Kidney (tissue), 14 donors: Measurements from ENCODE around the gene SMARCA2. TPM values are rescaled to one million over a fixed set of nuclear protein-coding genes. Genes with fewer than 3 reads are reported as not detected.

Source experiments
- DNase-seq, 5 donors: peaks; one replicate each; pipeline ENCODE4 v3.0.0-alpha.2; 2013 to 2020
- FAIRE-seq: peaks from 2 replicates; lab custom pipeline; 2012; peaks lifted over from hg19 to GRCh38; lab: Jason Lieb, UNC
- H3K27ac ChIP-seq, 2 donors: one replicate each; pipeline ENCODE4 v1.7.0; 2013; ENCODE audit warnings: low read depth in 2 of 2, low read length in 2 of 2, inconsistent platforms in 1 of 2
- H3K27me3 ChIP-seq: one replicate; pipeline ENCODE4 v1.7.1; 2013; ENCODE audit warnings: low read length, inconsistent platforms; ENCODE audit not compliant: control insufficient read depth, insufficient read depth
- H3K36me3 ChIP-seq, 3 donors: one replicate each; pipeline versions ENCODE4 v1.7.0 to v1.7.1; 2013; ENCODE audit warnings: low read length in 3 of 3, control low read depth in 1 of 3, inconsistent platforms in 1 of 3; ENCODE audit not compliant: insufficient read depth in 3 of 3, control insufficient read depth in 2 of 3
- H3K4me1 ChIP-seq, 3 donors: one replicate each; pipeline versions ENCODE4 v1.7.0 to v1.7.1; 2013; ENCODE audit warnings: low read length in 3 of 3, inconsistent platforms in 1 of 3, low read depth in 1 of 3; ENCODE audit not compliant: control insufficient read depth in 2 of 3, insufficient read depth in 2 of 3
- H3K4me3 ChIP-seq, 3 donors: one replicate each; pipeline versions ENCODE4 v1.7.0 to v1.8.1; 2013; ENCODE audit warnings: low read length in 3 of 3, control low read depth in 1 of 3, inconsistent platforms in 1 of 3
- H3K9ac ChIP-seq, 3 donors: one replicate each; pipeline versions ENCODE4 v1.7.0 to v1.7.1; 2013; ENCODE audit warnings: low read length in 3 of 3, control low read depth in 1 of 3, inconsistent platforms in 1 of 3
- H3K9me3 ChIP-seq, 3 donors: one replicate each; pipeline versions ENCODE4 v1.7.0 to v1.7.1; 2013; ENCODE audit warnings: low read length in 3 of 3, control low read depth in 1 of 3, inconsistent platforms in 1 of 3; ENCODE audit not compliant: control insufficient read depth in 2 of 3, insufficient read depth in 1 of 3
- intact Hi-C: fragments of 100-400 bp; cut with DNase I; formaldehyde crosslinking; loops from one replicate; pipeline ENCODE4 v1.11.1; 2022
- polyA plus RNA-seq: library from polyadenylated mRNA; stranded (reverse); fragments of 350-450 nt; fragmentation: Illumina TruSeq; extraction: RNeasy Lipid Tissue Mini Kit (QIAGEN cat#74804); gene quantifications from one replicate; pipeline ENCODE4 v1.2.3, GENCODE V29; 2014; ENCODE audit warnings: low read depth, low replicate concordance; ENCODE audit not compliant: insufficient read depth
- total RNA-seq: library from RNA; stranded (reverse); fragmentation: NEBNext Ultra II Directional; extraction: Animal tissue kit (Norgen Biotek cat#: 25700); gene quantifications from one replicate; pipeline ENCODE4 v1.2.1, GENCODE V29; 2021
- TF ChIP-seq, protein P1 (sequence below): IDR thresholded peaks from 3 replicates; pipeline ENCODE4 v1.5.1; 2012; ENCODE audit warnings: mild to moderate bottlenecking, moderate library complexity, borderline replicate concordance; ENCODE audit not compliant: insufficient read depth; ENCODE audit errors: extremely low read depth
- donor health status: control.
- donor health status: control.
- donor health status: control.
- donor health status: control.
- donor health status: control.
- donor health status: DM: yes; HTN: yes; CAD: no.
- donor health status: Normal renal cell carcinoma (clear cell type).

The SMARCA2 gene
- total and polyA plus RNA-seq, 2 donors from 2014 or later = 54.3 to 189 TPM

DNA sequence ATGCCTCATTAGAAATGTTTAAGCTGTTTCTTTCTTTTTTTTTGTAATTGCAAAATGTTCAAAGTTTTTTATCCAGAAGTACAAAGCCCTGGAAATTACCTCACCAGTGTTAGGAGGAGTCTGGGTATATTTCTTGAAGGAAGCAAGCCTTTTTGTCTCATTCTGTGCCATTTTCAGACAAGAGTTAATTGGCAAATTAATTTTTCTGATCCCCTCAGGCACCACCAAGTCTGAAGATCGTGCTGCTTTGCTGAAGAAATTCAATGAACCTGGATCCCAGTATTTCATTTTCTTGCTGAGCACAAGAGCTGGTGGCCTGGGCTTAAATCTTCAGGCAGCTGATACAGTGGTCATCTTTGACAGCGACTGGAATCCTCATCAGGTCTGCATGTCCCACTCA is 94.9 kb downstream of the SMARCA2 start:
- TF ChIP-seq, protein P1, sequence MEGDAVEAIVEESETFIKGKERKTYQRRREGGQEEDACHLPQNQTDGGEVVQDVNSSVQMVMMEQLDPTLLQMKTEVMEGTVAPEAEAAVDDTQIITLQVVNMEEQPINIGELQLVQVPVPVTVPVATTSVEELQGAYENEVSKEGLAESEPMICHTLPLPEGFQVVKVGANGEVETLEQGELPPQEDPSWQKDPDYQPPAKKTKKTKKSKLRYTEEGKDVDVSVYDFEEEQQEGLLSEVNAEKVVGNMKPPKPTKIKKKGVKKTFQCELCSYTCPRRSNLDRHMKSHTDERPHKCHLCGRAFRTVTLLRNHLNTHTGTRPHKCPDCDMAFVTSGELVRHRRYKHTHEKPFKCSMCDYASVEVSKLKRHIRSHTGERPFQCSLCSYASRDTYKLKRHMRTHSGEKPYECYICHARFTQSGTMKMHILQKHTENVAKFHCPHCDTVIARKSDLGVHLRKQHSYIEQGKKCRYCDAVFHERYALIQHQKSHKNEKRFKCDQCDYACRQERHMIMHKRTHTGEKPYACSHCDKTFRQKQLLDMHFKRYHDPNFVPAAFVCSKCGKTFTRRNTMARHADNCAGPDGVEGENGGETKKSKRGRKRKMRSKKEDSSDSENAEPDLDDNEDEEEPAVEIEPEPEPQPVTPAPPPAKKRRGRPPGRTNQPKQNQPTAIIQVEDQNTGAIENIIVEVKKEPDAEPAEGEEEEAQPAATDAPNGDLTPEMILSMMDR = no peak
- Histone ChIP-seq H3K4me3 (no peak overlapping the region), H3K4me1 (peaks cover 0 to 2% (median 0%) of the 10 kb centered on the region in 3 donors), H3K9me3 (no peaks in the 10 kb centered on the region), H3K36me3 (peaks cover 0 to 34% (median 18%) of the 10 kb centered on the region in 3 donors), H3K9ac (no peak overlapping the region), H3K27me3 (no peaks in the 10 kb centered on the region), H3K27ac (no peak overlapping the region)
- intact Hi-C loops = no loop called here
- no peak for FAIRE-seq
- DNase-seq = no peak

DNA sequence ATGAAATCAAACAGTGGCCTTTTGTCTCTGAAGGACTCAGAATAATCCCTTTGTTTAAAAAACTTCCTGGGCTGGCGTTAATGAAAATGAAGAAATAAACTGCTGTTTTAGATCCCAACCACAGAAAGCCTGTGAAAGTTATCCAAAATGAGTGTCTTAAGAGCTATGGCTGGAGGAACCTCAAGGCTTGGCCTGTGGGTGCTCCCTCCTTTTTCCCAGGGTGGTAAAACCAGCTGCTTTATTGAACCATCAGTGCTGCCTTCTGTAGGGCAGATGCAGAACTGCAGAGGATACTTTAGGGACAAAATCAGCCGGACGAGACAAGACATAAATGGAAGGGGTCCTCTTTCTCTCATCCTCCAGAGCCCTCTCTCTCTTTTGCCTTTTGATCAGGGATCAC is 100.9 kb downstream of the SMARCA2 start:
- Histone ChIP-seq H3K27me3 (no peaks in the 10 kb centered on the region), H3K9ac (no peak overlapping the region), H3K4me1 (no peaks in the 10 kb centered on the region), H3K4me3 (no peak overlapping the region), H3K36me3 (peaks cover 0 to 47% (median 19%) of the 10 kb centered on the region in 3 donors), H3K27ac (no peak overlapping the region), H3K9me3 (no peaks in the 10 kb centered on the region)
- FAIRE-seq (no peak), DNase-seq (no peak)
- TF ChIP-seq, protein P1 = peak; percentile 22
- intact Hi-C loops = no loop called here

DNA sequence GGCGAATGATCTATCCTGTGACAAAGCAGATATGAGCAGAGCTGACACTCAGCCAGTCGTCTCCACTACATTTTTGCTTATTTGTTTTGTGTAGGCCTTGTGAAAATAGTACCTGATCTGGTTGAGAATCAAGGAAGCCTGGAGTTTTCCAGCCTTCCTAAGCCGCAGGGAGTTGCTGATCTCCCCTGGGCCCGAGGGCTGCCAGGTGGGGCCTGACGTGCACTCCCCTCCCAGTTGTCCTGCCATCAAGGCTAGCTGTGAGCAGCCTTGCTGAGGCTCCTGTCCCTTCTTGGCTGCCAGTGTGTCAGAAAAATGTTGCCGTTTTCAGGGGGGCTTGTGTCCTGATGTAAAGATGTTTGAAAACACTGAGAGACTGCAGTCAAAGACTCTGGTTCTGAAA is 102.4 kb downstream of the SMARCA2 start:
- H3K27me3 ChIP-seq = no peaks in the 10 kb centered on the region
- peaks cover 0 to 36% (median 15%) of the 10 kb centered on the region in 3 donors for H3K36me3 ChIP-seq
- no peak overlapping the region for H3K27ac ChIP-seq
- FAIRE-seq (no peak), DNase-seq (no peak)
- H3K4me1 ChIP-seq = no peaks in the 10 kb centered on the region
- TF ChIP-seq, protein P1 = no peak
- intact Hi-C loops = no loop called here
- H3K9me3 ChIP-seq = no peaks in the 10 kb centered on the region
- no peak overlapping the region for H3K4me3 ChIP-seq
- no peak overlapping the region for H3K9ac ChIP-seq

DNA sequence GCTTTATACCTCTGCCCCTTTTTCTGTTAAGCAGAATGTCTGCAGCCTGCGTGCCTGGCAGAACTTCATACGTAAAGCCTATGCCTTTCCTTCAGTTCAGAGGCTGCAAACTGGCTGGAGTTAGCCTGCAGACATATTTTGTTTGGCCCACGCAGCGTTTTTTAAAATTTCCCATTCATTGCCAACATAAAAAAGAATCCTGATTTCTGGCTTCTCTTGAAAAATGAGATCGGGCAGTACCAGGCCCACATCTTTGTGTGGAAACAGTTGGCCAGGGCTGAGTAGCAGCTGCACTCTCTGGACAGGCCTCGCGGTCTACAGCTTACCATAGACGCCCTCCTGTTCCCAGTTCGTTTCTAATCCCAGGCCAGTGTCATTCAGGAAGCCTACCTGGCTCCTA is 104.4 kb downstream of the SMARCA2 start:
- no peak overlapping the region for H3K9ac ChIP-seq
- no peaks in the 10 kb centered on the region for H3K4me1 ChIP-seq
- H3K36me3 ChIP-seq = peaks cover 0 to 34% (median 17%) of the 10 kb centered on the region in 3 donors
- no peaks in the 10 kb centered on the region for H3K9me3 ChIP-seq
- no peak overlapping the region for H3K27ac ChIP-seq
- no peak overlapping the region for H3K4me3 ChIP-seq
- DNase-seq (no peak), FAIRE-seq (no peak)
- intact Hi-C loops = no loop called here
- no peaks in the 10 kb centered on the region for H3K27me3 ChIP-seq
- TF ChIP-seq, protein P1 = no peak
